ENCODE measurements around the gene PLA2G15. TPM values are rescaled to one million over a fixed set of nuclear protein-coding genes. Genes with fewer than 3 reads are reported as not detected.

Gene PLA2G15
- polyA plus RNA-seq, 2 of the 4 experiments (the other 2 are of a cell fraction) = 4.8 to 8.7 TPM

DNA sequence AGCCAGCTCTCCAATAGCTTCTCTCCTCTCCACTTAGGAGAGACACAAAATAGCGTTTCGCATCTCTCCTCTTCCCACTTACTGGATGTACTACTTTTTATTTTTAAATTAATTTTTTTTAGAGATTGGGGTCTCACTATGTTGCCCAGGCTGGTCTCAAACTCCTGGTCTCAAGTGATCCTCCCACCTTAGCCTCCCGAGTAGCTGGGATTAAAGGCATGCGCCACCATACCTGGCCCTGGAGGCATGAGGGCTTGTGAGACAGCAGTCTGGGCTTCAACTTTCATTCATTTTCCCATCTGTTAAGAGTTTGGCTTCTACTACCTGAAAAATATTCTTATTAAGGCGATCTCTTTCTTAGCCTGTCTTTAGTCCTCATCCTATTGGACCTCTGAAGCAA lies 47.3 kb downstream of the PLA2G15 start:
- CTCF ChIA-PET = interaction anchor here (0.7 to 6.0 kb wide), 4 partner anchors 10 to 37 kb away, joined by 3 to 42 read pairs (median 4); no protein-coding TSS in a partner anchor
- no peak for DNase-seq (ENCODE audit: low read depth in 1 of 2, low spot score in 1 of 2)

DNA sequence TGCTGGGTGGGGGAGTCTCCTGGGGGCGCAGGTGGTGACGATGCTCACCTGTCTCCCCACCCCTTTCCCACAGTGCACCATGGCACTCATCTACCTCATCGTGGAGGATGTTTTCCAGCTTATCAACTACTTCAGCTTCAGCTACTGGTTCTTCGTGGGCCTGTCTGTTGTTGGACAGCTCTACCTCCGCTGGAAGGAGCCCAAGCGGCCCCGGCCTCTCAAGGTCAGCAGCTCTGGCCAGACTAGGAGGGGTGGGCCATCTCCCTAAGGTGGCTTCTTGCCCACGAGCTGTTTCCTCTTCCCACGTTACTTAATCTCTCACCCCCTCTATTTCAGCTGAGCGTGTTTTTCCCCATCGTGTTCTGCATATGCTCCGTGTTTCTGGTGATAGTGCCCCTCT lies 51.1 kb downstream of the PLA2G15 start:
- DNase-seq (ENCODE audit: low read depth in 1 of 2, low spot score in 1 of 2) = no peak
- H3K4me1 ChIP-seq = peaks cover 13% of the 10 kb centered on the region; the same call in 2 of the 3 replicates
- POLR2A ChIA-PET = interaction anchor here (0.8 to 1.3 kb wide), 2 partner anchors 14 to 59 kb away, joined by 4 to 6 read pairs; partner anchors contain the start of genes PRMT7 and SLC7A6OS
- H3K9me3 ChIP-seq = no peaks in the 10 kb centered on the region
- CTCF ChIA-PET = interaction anchor here (0.6 to 6.0 kb wide), 5 partner anchors 11 to 608 kb away, joined by 5 to 42 read pairs (median 9); partner anchors contain the start of gene SLC7A6
- no peak for TF ChIP-seq HOXB5 (CRISPR knock-in tag; IDR thresholded peaks at IDR 0.05)
- no peak for TF ChIP-seq FOXS1 (CRISPR knock-in tag; IDR thresholded peaks at IDR 0.05)
- no peak for TF ChIP-seq NR3C1 (IDR thresholded peaks at IDR 0.05)
- TF ChIP-seq POLR2AphosphoS2 (conservative IDR thresholded peaks at IDR 0.05; ENCODE audit: low read length) = no peak
- TF ChIP-seq HOXB13 (CRISPR knock-in tag; IDR thresholded peaks at IDR 0.05; ENCODE audit: low read depth) = no peak
- TF ChIP-seq, protein P1, sequence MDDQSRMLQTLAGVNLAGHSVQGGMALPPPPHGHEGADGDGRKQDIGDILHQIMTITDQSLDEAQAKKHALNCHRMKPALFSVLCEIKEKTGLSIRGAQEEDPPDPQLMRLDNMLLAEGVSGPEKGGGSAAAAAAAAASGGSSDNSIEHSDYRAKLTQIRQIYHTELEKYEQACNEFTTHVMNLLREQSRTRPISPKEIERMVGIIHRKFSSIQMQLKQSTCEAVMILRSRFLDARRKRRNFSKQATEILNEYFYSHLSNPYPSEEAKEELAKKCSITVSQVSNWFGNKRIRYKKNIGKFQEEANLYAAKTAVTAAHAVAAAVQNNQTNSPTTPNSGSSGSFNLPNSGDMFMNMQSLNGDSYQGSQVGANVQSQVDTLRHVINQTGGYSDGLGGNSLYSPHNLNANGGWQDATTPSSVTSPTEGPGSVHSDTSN (IDR thresholded peaks at IDR 0.05) = no peak
- no peak for TF ChIP-seq CBX2 (IDR thresholded peaks at IDR 0.05; ENCODE audit: borderline replicate concordance, low read depth)
- TF ChIP-seq NFE2L2 (conservative IDR thresholded peaks at IDR 0.05; ENCODE audit: low read length) = no peak
- TF ChIP-seq PHF8 (IDR thresholded peaks at IDR 0.05; ENCODE audit: borderline replicate concordance, low read depth) = no peak
- TF ChIP-seq JUN (IDR thresholded peaks at IDR 0.05) = no peak
- TF ChIP-seq, protein P2, sequence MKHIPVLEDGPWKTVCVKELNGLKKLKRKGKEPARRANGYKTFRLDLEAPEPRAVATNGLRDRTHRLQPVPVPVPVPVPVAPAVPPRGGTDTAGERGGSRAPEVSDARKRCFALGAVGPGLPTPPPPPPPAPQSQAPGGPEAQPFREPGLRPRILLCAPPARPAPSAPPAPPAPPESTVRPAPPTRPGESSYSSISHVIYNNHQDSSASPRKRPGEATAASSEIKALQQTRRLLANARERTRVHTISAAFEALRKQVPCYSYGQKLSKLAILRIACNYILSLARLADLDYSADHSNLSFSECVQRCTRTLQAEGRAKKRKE (CRISPR knock-in tag; IDR thresholded peaks at IDR 0.05; ENCODE audit: low read depth) = no peak
- TF ChIP-seq NPAS2 (CRISPR knock-in tag; IDR thresholded peaks at IDR 0.05; ENCODE audit: borderline replicate concordance) = no peak
- TF ChIP-seq, protein P3, sequence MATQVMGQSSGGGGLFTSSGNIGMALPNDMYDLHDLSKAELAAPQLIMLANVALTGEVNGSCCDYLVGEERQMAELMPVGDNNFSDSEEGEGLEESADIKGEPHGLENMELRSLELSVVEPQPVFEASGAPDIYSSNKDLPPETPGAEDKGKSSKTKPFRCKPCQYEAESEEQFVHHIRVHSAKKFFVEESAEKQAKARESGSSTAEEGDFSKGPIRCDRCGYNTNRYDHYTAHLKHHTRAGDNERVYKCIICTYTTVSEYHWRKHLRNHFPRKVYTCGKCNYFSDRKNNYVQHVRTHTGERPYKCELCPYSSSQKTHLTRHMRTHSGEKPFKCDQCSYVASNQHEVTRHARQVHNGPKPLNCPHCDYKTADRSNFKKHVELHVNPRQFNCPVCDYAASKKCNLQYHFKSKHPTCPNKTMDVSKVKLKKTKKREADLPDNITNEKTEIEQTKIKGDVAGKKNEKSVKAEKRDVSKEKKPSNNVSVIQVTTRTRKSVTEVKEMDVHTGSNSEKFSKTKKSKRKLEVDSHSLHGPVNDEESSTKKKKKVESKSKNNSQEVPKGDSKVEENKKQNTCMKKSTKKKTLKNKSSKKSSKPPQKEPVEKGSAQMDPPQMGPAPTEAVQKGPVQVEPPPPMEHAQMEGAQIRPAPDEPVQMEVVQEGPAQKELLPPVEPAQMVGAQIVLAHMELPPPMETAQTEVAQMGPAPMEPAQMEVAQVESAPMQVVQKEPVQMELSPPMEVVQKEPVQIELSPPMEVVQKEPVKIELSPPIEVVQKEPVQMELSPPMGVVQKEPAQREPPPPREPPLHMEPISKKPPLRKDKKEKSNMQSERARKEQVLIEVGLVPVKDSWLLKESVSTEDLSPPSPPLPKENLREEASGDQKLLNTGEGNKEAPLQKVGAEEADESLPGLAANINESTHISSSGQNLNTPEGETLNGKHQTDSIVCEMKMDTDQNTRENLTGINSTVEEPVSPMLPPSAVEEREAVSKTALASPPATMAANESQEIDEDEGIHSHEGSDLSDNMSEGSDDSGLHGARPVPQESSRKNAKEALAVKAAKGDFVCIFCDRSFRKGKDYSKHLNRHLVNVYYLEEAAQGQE (IDR thresholded peaks at IDR 0.05) = no peak
- H3K27ac ChIP-seq = no peak overlapping the region
- H3K4me3 ChIP-seq = no peak overlapping the region
- H3K4me2 ChIP-seq = no peak overlapping the region
- 93% methylated on average over 12 of the region's 12 CpGs for WGBS (ENCODE audit: missing lambda C conversion rate)
- no peak for FAIRE-seq
- ATAC-seq = no peak

More for the DNA sequence above, 47.3 kb downstream of the PLA2G15 start:
- WGBS (ENCODE audit: missing lambda C conversion rate) = 94% methylated on average over 5 of the region's 5 CpGs
- TF ChIP-seq, protein P4, sequence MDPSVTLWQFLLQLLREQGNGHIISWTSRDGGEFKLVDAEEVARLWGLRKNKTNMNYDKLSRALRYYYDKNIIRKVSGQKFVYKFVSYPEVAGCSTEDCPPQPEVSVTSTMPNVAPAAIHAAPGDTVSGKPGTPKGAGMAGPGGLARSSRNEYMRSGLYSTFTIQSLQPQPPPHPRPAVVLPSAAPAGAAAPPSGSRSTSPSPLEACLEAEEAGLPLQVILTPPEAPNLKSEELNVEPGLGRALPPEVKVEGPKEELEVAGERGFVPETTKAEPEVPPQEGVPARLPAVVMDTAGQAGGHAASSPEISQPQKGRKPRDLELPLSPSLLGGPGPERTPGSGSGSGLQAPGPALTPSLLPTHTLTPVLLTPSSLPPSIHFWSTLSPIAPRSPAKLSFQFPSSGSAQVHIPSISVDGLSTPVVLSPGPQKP (IDR thresholded peaks at IDR 0.05; ENCODE audit: low read depth, low read length) = no peak
- TF ChIP-seq ESRRA (IDR thresholded peaks at IDR 0.05; ENCODE audit: borderline replicate concordance, low read length) (no peak), ZSCAN20 (CRISPR knock-in tag; IDR thresholded peaks at IDR 0.05) (no peak), RNF2 (IDR thresholded peaks at IDR 0.05; ENCODE audit: borderline replicate concordance, low read depth) (no peak), SMC3 (IDR thresholded peaks at IDR 0.05) (no peak), CHD4 (IDR thresholded peaks at IDR 0.05; ENCODE audit: borderline replicate concordance) (no peak), ZNF302 (CRISPR knock-in tag; IDR thresholded peaks at IDR 0.05) (no peak), EHMT2 (IDR thresholded peaks at IDR 0.05; ENCODE audit: low read depth) (no peak), GATA3 (IDR thresholded peaks at IDR 0.05; ENCODE audit: borderline replicate concordance) (no peak), TFCP2L1 (CRISPR knock-in tag; IDR thresholded peaks at IDR 0.05) (no peak), FOXS1 (CRISPR knock-in tag; IDR thresholded peaks at IDR 0.05) (no peak), MAFK (IDR thresholded peaks at IDR 0.05; ENCODE audit: partially characterized antibody) (no peak), CEBPB (IDR thresholded peaks at IDR 0.05) (no peak)
- TF ChIP-seq, protein P1 (IDR thresholded peaks at IDR 0.05) = no peak
- TF ChIP-seq, protein P5, sequence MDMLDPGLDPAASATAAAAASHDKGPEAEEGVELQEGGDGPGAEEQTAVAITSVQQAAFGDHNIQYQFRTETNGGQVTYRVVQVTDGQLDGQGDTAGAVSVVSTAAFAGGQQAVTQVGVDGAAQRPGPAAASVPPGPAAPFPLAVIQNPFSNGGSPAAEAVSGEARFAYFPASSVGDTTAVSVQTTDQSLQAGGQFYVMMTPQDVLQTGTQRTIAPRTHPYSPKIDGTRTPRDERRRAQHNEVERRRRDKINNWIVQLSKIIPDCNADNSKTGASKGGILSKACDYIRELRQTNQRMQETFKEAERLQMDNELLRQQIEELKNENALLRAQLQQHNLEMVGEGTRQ (IDR thresholded peaks at IDR 0.05) = no peak
- FAIRE-seq = no peak
- ATAC-seq = no peak
- Histone ChIP-seq H3K9me3 (no peaks in the 10 kb centered on the region), H3K4me3 (no peak overlapping the region), H3K4me2 (no peak overlapping the region), H3K27ac (no peak overlapping the region), H3K4me1 (peaks cover 11% of the 10 kb centered on the region)
- POLR2A ChIA-PET = no interaction called here
